Retina (tissue), 1 donor: ENCODE data around the gene PRKCE.

Source experiments
- DNase-seq: peaks from one replicate; pipeline ENCODE4 v3.0.0-alpha.2; 2016

The PRKCE gene

GRCh38 chr2:45980161-45980865 lies 328.8 kb downstream of the PRKCE start:
- DNase-seq: no peak

GRCh38 chr2:45981384-45981930 lies 330.0 kb downstream of the PRKCE start:
- DNase-seq: no peak

GRCh38 chr2:45982096-45982495 lies 330.6 kb downstream of the PRKCE start:
- DNase-seq: no peak

- no peak for DNase-seq
These were observed 331.7 kb downstream of the PRKCE start for GRCh38 chr2:45983213-45983612.

- no peak for DNase-seq
These were observed 332.9 kb downstream of the PRKCE start for GRCh38 chr2:45984366-45984765.

GRCh38 chr2:45984896-45985473 lies 333.5 kb downstream of the PRKCE start:
- no peak for DNase-seq

GRCh38 chr2:45986509-45986908 lies 335.0 kb downstream of the PRKCE start:
- no peak for DNase-seq

- DNase-seq: no peak
These were observed 336.4 kb downstream of the PRKCE start for GRCh38 chr2:45987856-45988255.

- no peak for DNase-seq
These were observed 337.4 kb downstream of the PRKCE start for GRCh38 chr2:45988879-45989278.

GRCh38 chr2:45990131-45990530 lies 338.7 kb downstream of the PRKCE start:
- DNase-seq: no peak

GRCh38 chr2:45992021-45992740 lies 340.7 kb downstream of the PRKCE start:
- DNase-seq: no peak

GRCh38 chr2:45992741-45993475 lies 341.4 kb downstream of the PRKCE start:
- no peak for DNase-seq

- DNase-seq: peak; percentile 64
These were observed 342.1 kb downstream of the PRKCE start for GRCh38 chr2:45993476-45993991.

- no peak for DNase-seq
These were observed 342.6 kb downstream of the PRKCE start for GRCh38 chr2:45994060-45994459.

- no peak for DNase-seq
These were observed 349.2 kb downstream of the PRKCE start for GRCh38 chr2:46000660-46001059.

- no peak for DNase-seq
These were observed 349.8 kb downstream of the PRKCE start for GRCh38 chr2:46001290-46001689.

GRCh38 chr2:46001741-46002506 lies 350.4 kb downstream of the PRKCE start:
- no peak for DNase-seq

GRCh38 chr2:46002507-46002883 lies 351.0 kb downstream of the PRKCE start:
- DNase-seq: no peak

- no peak for DNase-seq
These were observed 351.5 kb downstream of the PRKCE start for GRCh38 chr2:46002947-46003346.

- DNase-seq: no peak
These were observed 352.5 kb downstream of the PRKCE start for GRCh38 chr2:46003903-46004473.

GRCh38 chr2:46006473-46007025 lies 355.1 kb downstream of the PRKCE start:
- no peak for DNase-seq
